ENCODE results near the gene PFN1. TPM values are rescaled to one million over a fixed set of nuclear protein-coding genes. Genes with fewer than 3 reads are reported as not detected.

Gene PFN1
- total and polyA plus RNA-seq, 9 of the 15 experiments (the other 6 are each of a cell fraction or from before 2014, with no cell fraction given): 60.5 to 1,479 (median 456) TPM

- no peak for TF ChIP-seq NFE2L1 (tag; IDR thresholded peaks at IDR 0.05; ENCODE audit: borderline replicate concordance, low read depth)
- TF ChIP-seq HDAC1 (IDR thresholded peaks at IDR 0.05): peak in 1 of 2 experiments; percentile 40; a peak in 1 of 4 replicates
- no peak for TF ChIP-seq SIRT6 (IDR thresholded peaks at IDR 0.05; ENCODE audit: low read depth, low read length)
- 0 out of 2 replicates have a peak, but pooled peaks have one; percentile 3 for TF ChIP-seq HCFC1 (IDR thresholded peaks at IDR 0.05; ENCODE audit: low read depth, low read length)
- TF ChIP-seq ZBTB40 (IDR thresholded peaks at IDR 0.05): no peak
- TF ChIP-seq ZBTB40 (CRISPR knock-in tag; IDR thresholded peaks at IDR 0.05): no peak
- no peak for TF ChIP-seq ATF6 (CRISPR knock-in tag; IDR thresholded peaks at IDR 0.05)
- TF ChIP-seq KAT7 (CRISPR knock-in tag; IDR thresholded peaks at IDR 0.05; ENCODE audit: borderline replicate concordance): no peak
- TF ChIP-seq CCAR2 (IDR thresholded peaks at IDR 0.05; ENCODE audit: low read depth, low read length): no peak
- no peak for TF ChIP-seq PURB (CRISPR knock-in tag; IDR thresholded peaks at IDR 0.05; ENCODE audit: low read depth)
- no peak for TF ChIP-seq ZMIZ1 (IDR thresholded peaks at IDR 0.05; ENCODE audit: low read depth in 2 of 2, low read length in 2 of 2)
- TF ChIP-seq ARID2 (IDR thresholded peaks at IDR 0.05): no peak
These were observed 1.2 kb upstream of the PFN1 start (continued) for GRCh38 chr17:4949321-4950074.
